Activated CD4-positive, alpha-beta memory T cell treated with anti-CD3 and anti-CD28 coated beads, Interleukin-2, amount 10 ng/mL, durations not matched to agents 7 days and 5 days (primary cell): ENCODE results near the gene CSRP3. TPM values are rescaled to one million over a fixed set of nuclear protein-coding genes. Genes with fewer than 3 reads are reported as not detected.

Experiments used
- CTCF ChIA-PET: fragments of 350-600 bp; sonication (Branson Sonifier 250); formaldehyde crosslinking; loops from one replicate; lab custom pipeline; 2021; ENCODE audit warnings: antibody characterized with exemption, inconsistent platforms; lab: Charles Lee
- POLR2A ChIA-PET: fragments of 350-600 bp; sonication (Branson Sonifier 250); formaldehyde crosslinking; loops from one replicate; lab custom pipeline; 2021; ENCODE audit warnings: antibody characterized with exemption; lab: Charles Lee
- DNase-seq: peaks from one replicate; pipeline ENCODE4 v3.0.0-alpha.2; 2020
- H3K27ac Mint-ChIP-seq: one replicate; pipeline ENCODE4 v1.8.0; 2021; ENCODE audit warnings: mild to moderate bottlenecking, mixed read lengths
- H3K27me3 Mint-ChIP-seq: one replicate; pipeline ENCODE4 v1.8.0; 2021; ENCODE audit warnings: mixed read lengths
- H3K36me3 Mint-ChIP-seq: one replicate; pipeline ENCODE4 v1.8.0; 2021; ENCODE audit warnings: low read depth, mixed read lengths
- H3K4me1 Mint-ChIP-seq: one replicate; pipeline ENCODE4 v1.8.0; 2021; ENCODE audit warnings: mixed read lengths
- H3K4me3 Mint-ChIP-seq: one replicate; pipeline ENCODE4 v1.8.0; 2021; ENCODE audit warnings: mild to moderate bottlenecking, mixed read lengths
- H3K9me3 Mint-ChIP-seq: one replicate; pipeline ENCODE4 v1.8.0; 2021; ENCODE audit warnings: mixed read lengths
- total RNA-seq, 2 experiments: library from RNA; stranded (reverse); gene quantifications; one replicate each; pipeline ENCODE4 v1.2.3, GENCODE V29; 2021

The CSRP3 gene
- total RNA-seq, 2 experiments from 2014 or later = not detected

DNA sequence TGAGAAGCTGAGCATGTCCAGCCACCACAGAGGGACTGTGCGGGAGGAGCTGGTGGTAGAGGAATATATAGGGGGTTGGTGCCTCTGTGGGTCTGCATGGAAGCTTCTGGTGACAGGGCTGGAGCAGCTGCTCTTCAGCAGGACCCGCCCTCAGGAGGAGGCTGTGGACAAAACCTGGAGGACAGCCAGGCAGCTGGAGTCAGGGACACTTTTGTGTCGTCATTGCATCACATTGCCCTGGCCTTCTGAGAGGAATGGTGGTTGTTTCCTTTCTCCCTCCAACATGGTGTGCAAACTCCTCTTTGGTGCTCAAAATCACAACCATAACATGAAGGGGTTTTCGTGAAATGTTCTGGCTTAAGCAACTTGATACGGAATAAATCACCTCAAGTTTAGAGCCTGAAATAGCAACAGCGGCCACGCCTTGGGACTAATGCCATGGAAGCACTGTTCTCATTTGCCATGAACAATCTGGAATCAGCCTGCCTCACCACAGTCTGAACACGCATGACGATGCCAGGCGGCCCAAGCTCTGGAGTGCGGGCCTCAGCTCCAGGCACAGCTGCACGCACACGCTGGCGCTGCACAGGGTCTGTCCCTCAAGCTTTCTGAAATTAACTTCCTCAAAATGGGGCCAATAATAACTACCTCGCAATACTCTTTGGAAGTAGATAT, 17.1 kb upstream of the CSRP3 start:
- Mint-ChIP-seq H3K27me3 (peaks cover 13% of the 10 kb centered on the region), H3K27ac (no peak overlapping the region), H3K4me3 (no peak overlapping the region), H3K36me3 (peaks cover 8% of the 10 kb centered on the region), H3K9me3 (no peaks in the 10 kb centered on the region), H3K4me1 (peaks cover 3% of the 10 kb centered on the region)
- POLR2A ChIA-PET = no interaction called here
- CTCF ChIA-PET = no interaction called here
- DNase-seq = no peak

GRCh38 chr11:19218216-19218615, 16.4 kb upstream of the CSRP3 start:
- ChIA-PET POLR2A (no interaction called here), CTCF (no interaction called here)
- Mint-ChIP-seq H3K9me3 (no peaks in the 10 kb centered on the region), H3K4me3 (no peak overlapping the region), H3K27me3 (peaks cover 18% of the 10 kb centered on the region), H3K36me3 (peaks cover 4% of the 10 kb centered on the region), H3K27ac (no peak overlapping the region), H3K4me1 (peaks cover 3% of the 10 kb centered on the region)
- no peak for DNase-seq

GRCh38 chr11:19216709-19217374, 15.1 kb upstream of the CSRP3 start:
- H3K27ac Mint-ChIP-seq = no peak overlapping the region
- no peaks in the 10 kb centered on the region for H3K4me1 Mint-ChIP-seq
- H3K27me3 Mint-ChIP-seq = peaks cover 21% of the 10 kb centered on the region
- no peaks in the 10 kb centered on the region for H3K9me3 Mint-ChIP-seq
- ChIA-PET POLR2A (no interaction called here), CTCF (no interaction called here)
- H3K36me3 Mint-ChIP-seq = no peaks in the 10 kb centered on the region
- DNase-seq = no peak
- no peak overlapping the region for H3K4me3 Mint-ChIP-seq

- Mint-ChIP-seq H3K27ac (no peak overlapping the region), H3K4me3 (no peak overlapping the region), H3K4me1 (no peaks in the 10 kb centered on the region), H3K9me3 (no peaks in the 10 kb centered on the region), H3K27me3 (peaks cover 21% of the 10 kb centered on the region), H3K36me3 (no peaks in the 10 kb centered on the region)
- DNase-seq = no peak
- ChIA-PET POLR2A (no interaction called here), CTCF (no interaction called here)
Observed at GRCh38 chr11:19216021-19216420, 14.2 kb upstream of the CSRP3 start.

GRCh38 chr11:19209617-19210370, 8.0 kb upstream of the CSRP3 start:
- ChIA-PET CTCF (interaction anchor here (1.1 to 1.3 kb wide), 2 partner anchors 10 to 139 kb away, joined by 3 to 4 read pairs; no protein-coding TSS in a partner anchor), POLR2A (no interaction called here)
- Mint-ChIP-seq H3K27ac (no peak overlapping the region), H3K36me3 (no peaks in the 10 kb centered on the region), H3K4me3 (no peak overlapping the region), H3K27me3 (peaks cover 45% of the 10 kb centered on the region), H3K4me1 (no peaks in the 10 kb centered on the region), H3K9me3 (no peaks in the 10 kb centered on the region)
- DNase-seq = no peak

DNA sequence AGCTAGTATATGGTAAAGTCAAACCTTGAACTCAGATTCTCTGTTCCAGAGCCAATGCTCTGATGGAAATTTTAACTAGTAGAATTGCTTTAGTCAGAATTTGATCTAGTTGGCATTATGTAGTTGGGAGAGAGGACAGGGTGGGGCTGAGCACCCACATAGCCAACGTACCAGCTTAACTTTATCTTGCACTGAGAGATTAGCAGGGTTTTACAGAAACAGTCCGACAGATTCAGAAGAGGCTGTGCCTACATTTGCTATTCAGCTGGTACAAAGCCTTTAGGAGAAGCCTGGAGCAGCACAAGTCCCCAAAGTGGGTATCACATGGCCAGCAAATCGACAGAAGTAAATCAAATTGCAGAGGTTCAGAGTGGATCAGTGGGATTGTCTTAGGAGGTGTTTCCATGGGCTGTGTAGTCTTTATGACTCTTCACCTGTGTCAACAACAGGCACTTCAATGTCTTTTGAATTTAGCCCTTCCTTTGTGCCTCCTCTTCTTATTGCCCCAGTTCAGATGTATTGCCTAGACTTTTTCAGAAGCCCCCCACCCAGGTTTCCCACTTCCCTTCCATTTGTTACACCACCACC, 7.3 kb upstream of the CSRP3 start:
- ChIA-PET POLR2A (no interaction called here), CTCF (no interaction called here)
- no peak for DNase-seq
- Mint-ChIP-seq H3K9me3 (no peaks in the 10 kb centered on the region), H3K27ac (no peak overlapping the region), H3K4me3 (no peak overlapping the region), H3K4me1 (no peaks in the 10 kb centered on the region), H3K27me3 (peaks cover 38% of the 10 kb centered on the region), H3K36me3 (no peaks in the 10 kb centered on the region)

GRCh38 chr11:19208181-19208580, 6.4 kb upstream of the CSRP3 start:
- ChIA-PET POLR2A (no interaction called here), CTCF (no interaction called here)
- H3K36me3 Mint-ChIP-seq = no peaks in the 10 kb centered on the region
- peaks cover 32% of the 10 kb centered on the region for H3K27me3 Mint-ChIP-seq
- H3K4me3 Mint-ChIP-seq = no peak overlapping the region
- H3K9me3 Mint-ChIP-seq = no peaks in the 10 kb centered on the region
- no peaks in the 10 kb centered on the region for H3K4me1 Mint-ChIP-seq
- DNase-seq = no peak
- H3K27ac Mint-ChIP-seq = no peak overlapping the region

GRCh38 chr11:19204836-19205235, 3.1 kb upstream of the CSRP3 start:
- H3K9me3 Mint-ChIP-seq = no peaks in the 10 kb centered on the region
- DNase-seq = no peak
- H3K4me1 Mint-ChIP-seq = no peaks in the 10 kb centered on the region
- no peak overlapping the region for H3K27ac Mint-ChIP-seq
- ChIA-PET CTCF (no interaction called here), POLR2A (no interaction called here)
- H3K4me3 Mint-ChIP-seq = no peak overlapping the region
- peaks cover 37% of the 10 kb centered on the region for H3K27me3 Mint-ChIP-seq
- H3K36me3 Mint-ChIP-seq = no peaks in the 10 kb centered on the region

- Mint-ChIP-seq H3K4me3 (no peak overlapping the region), H3K4me1 (no peaks in the 10 kb centered on the region), H3K9me3 (no peaks in the 10 kb centered on the region), H3K27ac (no peak overlapping the region), H3K27me3 (peaks cover 9% of the 10 kb centered on the region), H3K36me3 (no peaks in the 10 kb centered on the region)
- CTCF ChIA-PET = interaction anchor here (1.6 kb wide), 1 partner anchor 10 kb away, joined by 4 read pairs; no protein-coding TSS in a partner anchor
- POLR2A ChIA-PET = no interaction called here
- DNase-seq = no peak
Observed at GRCh38 chr11:19200410-19201201, 1.2 kb downstream of the CSRP3 start.

GRCh38 chr11:19199771-19200170, 2.0 kb downstream of the CSRP3 start:
- no peak overlapping the region for H3K4me3 Mint-ChIP-seq

GRCh38 chr11:19199048-19199447, 2.7 kb downstream of the CSRP3 start:
- Mint-ChIP-seq H3K4me1 (no peaks in the 10 kb centered on the region), H3K27me3 (peaks cover 9% of the 10 kb centered on the region), H3K27ac (no peak overlapping the region), H3K4me3 (no peak overlapping the region), H3K9me3 (no peaks in the 10 kb centered on the region), H3K36me3 (no peaks in the 10 kb centered on the region)
- CTCF ChIA-PET = interaction anchor here (1.6 kb wide), 1 partner anchor 11 kb away, joined by 4 read pairs; no protein-coding TSS in a partner anchor
- POLR2A ChIA-PET = no interaction called here
- DNase-seq = no peak

More at GRCh38 chr11:19199771-19200170, 2.0 kb downstream of the CSRP3 start:
- no peaks in the 10 kb centered on the region for H3K9me3 Mint-ChIP-seq
- no peak overlapping the region for H3K27ac Mint-ChIP-seq
- no peaks in the 10 kb centered on the region for H3K4me1 Mint-ChIP-seq
- DNase-seq = no peak
- peaks cover 9% of the 10 kb centered on the region for H3K27me3 Mint-ChIP-seq
- CTCF ChIA-PET = interaction anchor here (1.6 kb wide), 1 partner anchor 11 kb away, joined by 4 read pairs; no protein-coding TSS in a partner anchor
- H3K36me3 Mint-ChIP-seq = no peaks in the 10 kb centered on the region
- POLR2A ChIA-PET = no interaction called here

- H3K4me3 Mint-ChIP-seq = no peak overlapping the region
- H3K27me3 Mint-ChIP-seq = peaks cover 9% of the 10 kb centered on the region
- no peak overlapping the region for H3K27ac Mint-ChIP-seq
- H3K36me3 Mint-ChIP-seq = no peaks in the 10 kb centered on the region
- H3K4me1 Mint-ChIP-seq = no peaks in the 10 kb centered on the region
- DNase-seq = no peak
- ChIA-PET POLR2A (no interaction called here), CTCF (no interaction called here)
- H3K9me3 Mint-ChIP-seq = no peaks in the 10 kb centered on the region
Observed at GRCh38 chr11:19196432-19196831, 5.4 kb downstream of the CSRP3 start.
